HEK293 (cell line): ENCODE measurements around the gene G2E3.

Experiments
- CTCF ChIA-PET: fragments of 350-600 bp; formaldehyde crosslinking; extraction: SDS; loops from one replicate; lab custom pipeline; 2021; ENCODE audit warnings: antibody characterized with exemption; lab: Yijun Ruan, JAX
- POLR2A ChIA-PET: fragments of 300-600 bp; formaldehyde crosslinking; extraction: SDS; loops from one replicate; lab custom pipeline; 2020; ENCODE audit warnings: antibody characterized with exemption, inconsistent platforms; lab: Yijun Ruan, JAX
- H3K27ac ChIP-seq: fragments of 200-500 bp; sonication (Bioruptor generic); 2 replicates; pipeline ENCODE4 v1.5.1; 2014; ENCODE audit warnings: low read depth, low read length, control low read depth, inconsistent platforms; ENCODE audit errors: extremely low read depth
- H3K36me3 ChIP-seq, 2 experiments: fragments of 200-500 bp in 1 of 2; sonication (Bioruptor generic) in 1 of 2; 1 replicate in 1 of 2; 2 replicates in 1 of 2; pipeline ENCODE4 v1.5.1; 2014 to 2017; ENCODE audit warnings: inconsistent platforms in 2 of 2, low read length in 2 of 2; ENCODE audit not compliant: control insufficient read depth in 2 of 2, insufficient read depth in 1 of 2
- H3K4me1 ChIP-seq: fragments of 200-500 bp; sonication (Bioruptor generic); 2 replicates; pipeline ENCODE4 v1.5.1; 2014; ENCODE audit warnings: mild to moderate bottlenecking, low read length, inconsistent platforms; ENCODE audit not compliant: control insufficient read depth, insufficient read depth
- H3K4me3 ChIP-seq: 2 replicates; pipeline ENCODE4 v1.5.1; 2011; ENCODE audit warnings: low read depth, mild to moderate bottlenecking, control low read depth, low read length, moderate library complexity
- H3K9me3 ChIP-seq: fragments of 200-500 bp; sonication (Bioruptor generic); 2 replicates; pipeline ENCODE4 v1.5.1; 2014; ENCODE audit warnings: low read depth, low read length, inconsistent platforms; ENCODE audit not compliant: control insufficient read depth, insufficient read depth
- GFI1B ChIP-seq: fragments of 450-650 bp; formaldehyde crosslinking; IDR thresholded peaks from 2 replicates; pipeline ENCODE4 v1.5.1; 2016; ENCODE audit warnings: missing biosample characterization, missing genetic modification characterization
- HIC1 ChIP-seq: fragments of 450-650 bp; formaldehyde crosslinking; IDR thresholded peaks from 2 replicates; pipeline ENCODE4 v1.5.1; 2016; ENCODE audit warnings: missing biosample characterization, missing genetic modification characterization
- MEIS1 ChIP-seq: sonication (generic); formaldehyde crosslinking; IDR thresholded peaks from 2 replicates; pipeline ENCODE4 v1.8.1; 2022; ENCODE audit warnings: missing genetic modification reagents, mild to moderate bottlenecking, borderline replicate concordance
- ZEB2 ChIP-seq: fragments of 450-650 bp; formaldehyde crosslinking; IDR thresholded peaks from 2 replicates; pipeline ENCODE4 v1.5.1; 2016; ENCODE audit warnings: missing biosample characterization, missing genetic modification characterization
- ZNF10 ChIP-seq: fragments of 450-650 bp; formaldehyde crosslinking; IDR thresholded peaks from 2 replicates; pipeline ENCODE4 v1.5.1; 2017; ENCODE audit warnings: missing biosample characterization, missing genetic modification characterization
- ZNF112 ChIP-seq: fragments of 450-650 bp; formaldehyde crosslinking; IDR thresholded peaks from 2 replicates; pipeline ENCODE4 v1.5.0; 2017; ENCODE audit warnings: missing biosample characterization, missing genetic modification characterization
- ZNF121 ChIP-seq: fragments of 450-650 bp; formaldehyde crosslinking; IDR thresholded peaks from 2 replicates; pipeline ENCODE4 v1.5.1; 2016; ENCODE audit warnings: missing biosample characterization, missing genetic modification characterization
- ZNF132 ChIP-seq: fragments of 450-650 bp; formaldehyde crosslinking; IDR thresholded peaks from 2 replicates; pipeline ENCODE4 v1.5.1; 2017; ENCODE audit warnings: missing biosample characterization, missing genetic modification characterization, borderline replicate concordance
- ZNF138 ChIP-seq: fragments of 450-650 bp; formaldehyde crosslinking; IDR thresholded peaks from 2 replicates; pipeline ENCODE4 v1.5.1; 2016; ENCODE audit warnings: missing biosample characterization, missing genetic modification characterization, borderline replicate concordance
- ZNF16 ChIP-seq: fragments of 450-650 bp; formaldehyde crosslinking; IDR thresholded peaks from 2 replicates; pipeline ENCODE4 v1.5.1; 2016; ENCODE audit warnings: low read depth, missing biosample characterization, missing genetic modification characterization
- ZNF174 ChIP-seq: fragments of 450-650 bp; formaldehyde crosslinking; IDR thresholded peaks from 2 replicates; pipeline ENCODE4 v1.5.0; 2017; ENCODE audit warnings: missing biosample characterization, mild to moderate bottlenecking, missing genetic modification characterization
- ZNF18 ChIP-seq: fragments of 450-650 bp; formaldehyde crosslinking; IDR thresholded peaks from 2 replicates; pipeline ENCODE4 v1.5.1; 2016; ENCODE audit warnings: missing biosample characterization, missing genetic modification characterization
- ZNF302 ChIP-seq: fragments of 450-650 bp; formaldehyde crosslinking; IDR thresholded peaks from 2 replicates; pipeline ENCODE4 v1.5.1; 2016; ENCODE audit warnings: missing biosample characterization, missing genetic modification characterization, low read depth
- ZNF416 ChIP-seq: fragments of 450-650 bp; formaldehyde crosslinking; IDR thresholded peaks from 2 replicates; pipeline ENCODE4 v1.5.1; 2016; ENCODE audit warnings: missing biosample characterization, missing genetic modification characterization
- ZNF426 ChIP-seq: fragments of 450-650 bp; formaldehyde crosslinking; IDR thresholded peaks from 2 replicates; pipeline ENCODE4 v1.5.1; 2017; ENCODE audit warnings: missing biosample characterization, missing genetic modification characterization, mild to moderate bottlenecking, inconsistent platforms, moderate library complexity
- ZNF473 ChIP-seq: fragments of 450-650 bp; formaldehyde crosslinking; IDR thresholded peaks from 2 replicates; pipeline ENCODE4 v1.5.1; 2017; ENCODE audit warnings: missing biosample characterization, missing genetic modification characterization
- ZNF488 ChIP-seq: fragments of 450-650 bp; formaldehyde crosslinking; IDR thresholded peaks from 2 replicates; pipeline ENCODE4 v1.5.1; 2016; ENCODE audit warnings: missing biosample characterization, missing genetic modification characterization
- ZNF544 ChIP-seq: fragments of 450-650 bp; formaldehyde crosslinking; IDR thresholded peaks from 2 replicates; pipeline ENCODE4 v1.5.0; 2017; ENCODE audit warnings: missing biosample characterization, missing genetic modification characterization
- ZNF600 ChIP-seq: fragments of 450-650 bp; formaldehyde crosslinking; IDR thresholded peaks from 2 replicates; pipeline ENCODE4 v1.5.1; 2016; ENCODE audit warnings: missing biosample characterization, missing genetic modification characterization
- ZNF621 ChIP-seq: fragments of 450-650 bp; formaldehyde crosslinking; IDR thresholded peaks from 2 replicates; pipeline ENCODE4 v1.5.1; 2017; ENCODE audit warnings: missing biosample characterization, missing genetic modification characterization
- ZNF664 ChIP-seq: fragments of 450-650 bp; formaldehyde crosslinking; IDR thresholded peaks from 2 replicates; pipeline ENCODE4 v1.5.1; 2016; ENCODE audit warnings: missing biosample characterization, missing genetic modification characterization
- ZNF76 ChIP-seq: fragments of 450-650 bp; formaldehyde crosslinking; IDR thresholded peaks from 2 replicates; pipeline ENCODE4; 2016; ENCODE audit warnings: low read depth, missing biosample characterization, missing genetic modification characterization, borderline replicate concordance
- ZNF768 ChIP-seq: fragments of 450-650 bp; formaldehyde crosslinking; IDR thresholded peaks from 2 replicates; pipeline ENCODE4 v1.5.1; 2018; ENCODE audit warnings: missing biosample characterization, mild to moderate bottlenecking, missing genetic modification characterization
- ZNF837 ChIP-seq: fragments of 450-650 bp; formaldehyde crosslinking; IDR thresholded peaks from 2 replicates; pipeline ENCODE4 v1.5.1; 2016; ENCODE audit warnings: missing biosample characterization, missing genetic modification characterization
- ZNF843 ChIP-seq: fragments of 450-650 bp; formaldehyde crosslinking; IDR thresholded peaks from 2 replicates; pipeline ENCODE4 v1.5.1; 2016; ENCODE audit warnings: missing biosample characterization, missing genetic modification characterization
- TF ChIP-seq, protein P1 (sequence below): fragments of 450-650 bp; formaldehyde crosslinking; IDR thresholded peaks from 2 replicates; pipeline ENCODE4 v1.5.1; 2016; ENCODE audit warnings: missing biosample characterization, missing genetic modification characterization

The G2E3 gene

GRCh38 chr14:30621940-30622830 is 63.2 kb downstream of the G2E3 start, which contains the start of gene SCFD1 (continued):
- TF ChIP-seq ZNF138 (tag by site-specific recombination) (no peak), ZNF416 (tag by site-specific recombination) (no peak), MEIS1 (CRISPR knock-in tag) (no peak), ZEB2 (tag by site-specific recombination) (peak; percentile 85), ZNF473 (no peak), ZNF112 (tag by site-specific recombination) (no peak), ZNF76 (tag by site-specific recombination) (peak; percentile 79; the same call in 1 of the 2 replicates), ZNF488 (no peak), ZNF768 (tag by site-specific recombination) (no peak), ZNF843 (tag by site-specific recombination) (0 out of 2 replicates have a peak, but pooled peaks have one; percentile 20), ZNF426 (tag by site-specific recombination) (no peak), ZNF16 (tag by site-specific recombination) (no peak), GFI1B (tag by site-specific recombination) (no peak), ZNF18 (no peak), ZNF302 (no peak), ZNF621 (tag by site-specific recombination) (no peak), ZNF121 (tag by site-specific recombination) (no peak), ZNF10 (tag by site-specific recombination) (no peak), ZNF132 (no peak), ZNF174 (tag by site-specific recombination) (no peak)
- TF ChIP-seq, protein P1, sequence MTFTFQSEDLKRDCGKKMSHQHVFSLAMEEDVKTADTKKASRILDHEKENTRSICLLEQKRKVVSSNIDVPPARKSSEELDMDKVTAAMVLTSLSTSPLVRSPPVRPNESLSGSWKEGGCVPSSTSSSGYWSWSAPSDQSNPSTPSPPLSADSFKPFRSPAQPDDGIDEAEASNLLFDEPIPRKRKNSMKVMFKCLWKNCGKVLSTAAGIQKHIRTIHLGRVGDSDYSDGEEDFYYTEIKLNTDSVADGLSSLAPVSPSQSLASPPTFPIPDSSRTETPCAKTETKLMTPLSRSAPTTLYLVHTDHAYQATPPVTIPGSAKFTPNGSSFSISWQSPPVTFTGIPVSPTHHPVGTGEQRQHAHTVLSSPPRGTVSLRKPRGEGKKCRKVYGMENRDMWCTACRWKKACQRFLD (tag by site-specific recombination), result no peak

DNA sequence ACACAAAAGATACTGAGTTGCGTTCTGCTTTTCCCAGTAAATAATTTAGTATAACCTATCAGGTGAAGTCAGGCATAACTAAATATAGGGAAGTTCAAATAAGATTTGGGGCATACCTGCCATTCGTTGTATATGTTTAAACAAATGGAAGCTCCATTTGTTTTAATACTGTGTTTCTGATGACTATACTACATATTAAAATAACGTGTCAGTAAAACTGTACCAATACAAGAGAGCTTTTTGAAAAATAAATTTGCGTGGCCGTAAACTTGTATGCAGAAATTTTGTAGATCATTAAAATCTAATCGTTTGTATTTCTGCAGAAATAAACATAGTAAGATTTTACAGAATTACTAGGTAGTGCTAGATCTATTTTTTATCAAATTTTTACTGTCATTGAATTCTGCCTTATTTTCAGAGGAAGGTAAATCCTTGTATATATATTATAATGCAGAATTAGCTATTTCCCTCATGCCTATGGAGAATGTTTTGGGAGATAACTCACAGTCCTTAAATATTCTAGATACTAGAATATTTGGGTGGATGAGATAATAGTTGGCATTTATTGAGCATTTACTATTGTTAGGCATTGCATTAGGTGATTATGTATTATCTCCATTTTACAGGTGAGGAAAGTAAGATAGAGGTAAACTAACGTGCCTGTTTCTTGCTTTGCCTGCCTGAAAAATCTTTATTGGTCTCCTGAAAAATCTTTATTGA is 64.6 kb downstream of the G2E3 start:
- Histone ChIP-seq H3K27ac (no peak overlapping the region), H3K9me3 (no peaks in the 10 kb centered on the region), H3K4me1 (peaks cover 4% of the 10 kb centered on the region; the same call in 1 of the 2 replicates), H3K36me3 (peaks cover 0 to 3% of the 10 kb centered on the region in 2 experiments; a peak in 1 of 3 replicates), H3K4me3 (peak overlapping the region; percentile 97)
- ChIA-PET POLR2A (interaction anchor here (1.1 kb wide), 1 partner anchor 797 kb away, joined by 3 read pairs; the partner anchor contains the start of gene HEATR5A), CTCF (interaction anchor here (0.7 to 1.3 kb wide), 2 partner anchors 14 to 117 kb away, joined by 3 to 4 read pairs; no protein-coding TSS in a partner anchor)
- no peak for TF ChIP-seq ZNF837
- TF ChIP-seq ZNF664 (tag by site-specific recombination), result peak; percentile 63
- TF ChIP-seq ZNF544 (tag by site-specific recombination), result no peak
- TF ChIP-seq HIC1 (tag by site-specific recombination), result no peak
- no peak for TF ChIP-seq ZNF600
- TF ChIP-seq, all 188 proteins: peak for 1
